DMS114 treated with DMSO at 0.1 percent for 48 hours (cell line): ENCODE results near the gene MAFF.
"Not testable (repeated sequence)": the region's sequence is repeated elsewhere in the genome, so short reads cannot be mapped to it uniquely, and the experiment has no call there.

Experiments
- DNase-seq: peaks from one replicate; lab custom pipeline; 2025; ENCODE audit not compliant: unreplicated experiment; lab: John Stamatoyannopoulos, UW

Gene MAFF

DNA sequence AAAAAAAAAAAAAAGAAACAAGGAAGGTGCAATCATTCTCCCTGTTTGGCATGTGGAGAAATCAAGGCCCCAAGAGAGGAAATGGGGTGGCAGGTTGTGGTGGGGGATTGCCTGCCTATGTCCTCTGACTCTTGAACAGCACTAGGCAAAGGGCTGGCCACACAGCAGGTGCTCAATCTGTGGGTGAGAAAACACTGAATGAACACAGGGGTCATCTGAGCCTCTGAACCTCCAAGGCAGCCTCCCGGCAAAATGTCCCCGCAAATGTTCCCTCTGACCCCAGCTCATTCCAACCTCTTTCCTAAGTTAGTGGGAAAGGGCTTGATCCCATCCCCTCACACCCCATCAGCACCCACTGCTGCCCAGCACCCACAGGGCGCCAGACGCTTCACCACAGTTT lies 24.8 kb upstream of the MAFF start:
- DNase-seq: no peak

DNA sequence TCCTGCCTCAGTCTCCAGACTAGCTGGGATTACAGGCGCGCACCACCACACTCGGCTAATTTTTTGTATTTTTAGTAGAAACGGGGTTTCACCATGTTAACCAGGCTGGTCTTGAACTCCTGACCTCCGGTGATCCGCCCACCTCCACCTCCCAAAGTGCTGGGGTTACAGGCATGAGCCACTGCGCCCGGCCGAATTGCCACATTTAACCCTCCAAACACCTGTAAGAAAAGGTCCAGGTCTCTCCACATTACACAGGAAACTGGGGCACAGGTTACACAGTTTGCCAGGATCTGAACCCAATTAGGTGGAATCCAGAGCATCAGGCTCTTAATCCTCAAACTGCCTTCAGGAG lies 24.2 kb upstream of the MAFF start:
- not testable (repeated sequence) for DNase-seq

DNA sequence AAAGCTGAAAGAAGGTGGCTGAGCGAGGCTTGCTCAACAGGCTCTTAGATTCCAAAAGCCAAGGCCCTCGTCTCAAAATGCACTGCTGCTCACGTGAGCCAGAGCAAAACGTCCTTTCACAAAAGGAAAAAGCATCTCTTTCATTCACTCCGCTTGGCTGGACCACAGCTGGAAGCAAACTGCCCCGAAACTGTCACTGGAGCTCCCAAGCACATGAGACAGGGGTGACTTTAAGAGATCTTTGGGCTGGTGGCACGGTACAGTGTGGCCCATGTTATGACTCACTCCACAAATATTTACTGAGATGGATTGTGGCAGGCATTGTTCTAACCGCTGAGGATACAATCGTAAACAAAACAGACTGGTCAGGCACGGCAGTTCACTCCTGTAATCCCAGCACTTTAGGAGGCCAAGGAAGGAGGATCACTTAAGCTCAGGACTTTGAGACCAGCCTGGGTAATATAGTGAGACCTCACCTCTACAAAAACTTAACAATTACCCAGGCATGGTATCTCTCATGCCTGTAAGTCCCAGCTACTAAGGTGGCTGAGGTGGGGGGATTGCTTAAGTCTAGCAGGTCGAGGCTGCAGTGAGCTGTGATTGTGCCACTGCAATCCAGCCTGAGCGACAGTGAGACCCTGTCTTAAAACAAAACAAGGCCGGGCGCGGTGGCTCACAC lies 23.7 kb upstream of the MAFF start:
- no peak for DNase-seq

DNA sequence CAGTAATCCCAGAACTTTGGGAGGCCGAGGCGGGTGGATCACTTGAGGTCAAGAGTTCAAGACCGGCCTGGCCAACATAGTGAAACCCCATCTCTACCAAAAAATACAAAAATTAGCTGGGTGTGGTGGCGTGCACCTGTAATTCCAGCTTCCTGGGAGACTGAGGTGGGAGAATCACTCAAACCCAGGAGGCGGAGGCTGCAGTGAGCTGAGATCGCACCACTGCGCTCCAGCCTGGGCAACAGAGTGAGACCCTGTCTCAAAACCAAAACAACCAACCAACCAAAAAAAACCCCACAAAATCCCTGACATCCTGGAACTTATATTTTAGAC lies 23.2 kb upstream of the MAFF start:
- not testable (repeated sequence) for DNase-seq

DNA sequence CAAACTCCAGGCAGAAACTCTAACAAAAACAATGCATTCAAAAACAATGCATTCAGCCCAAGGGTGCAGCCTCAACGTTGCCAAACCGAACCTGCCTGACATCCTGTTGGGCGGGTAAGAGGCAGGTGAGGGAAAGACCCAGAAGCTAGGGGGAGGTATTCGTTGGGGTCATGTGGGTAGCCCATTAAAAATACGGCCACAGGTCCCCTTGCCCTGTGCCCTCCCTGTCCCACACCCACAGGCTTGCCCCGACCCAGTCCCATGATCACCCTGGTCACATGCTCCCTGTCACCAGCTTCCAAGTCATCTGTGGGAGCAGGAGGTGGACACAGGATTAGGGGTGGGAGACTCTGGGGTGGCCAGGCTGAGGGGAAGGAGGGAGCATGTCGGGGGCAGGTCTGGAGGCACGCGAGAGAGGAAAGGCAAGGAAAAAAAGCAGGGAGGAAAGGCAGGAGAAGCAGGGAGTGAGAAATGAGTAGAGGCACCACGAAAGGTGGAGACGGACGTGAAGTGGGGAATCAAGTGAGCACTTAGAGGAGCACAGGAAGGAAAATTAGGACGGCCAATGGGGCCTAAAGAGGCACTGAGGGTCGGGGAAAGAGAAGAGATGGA lies 20.8 kb upstream of the MAFF start:
- DNase-seq: no peak

DNA sequence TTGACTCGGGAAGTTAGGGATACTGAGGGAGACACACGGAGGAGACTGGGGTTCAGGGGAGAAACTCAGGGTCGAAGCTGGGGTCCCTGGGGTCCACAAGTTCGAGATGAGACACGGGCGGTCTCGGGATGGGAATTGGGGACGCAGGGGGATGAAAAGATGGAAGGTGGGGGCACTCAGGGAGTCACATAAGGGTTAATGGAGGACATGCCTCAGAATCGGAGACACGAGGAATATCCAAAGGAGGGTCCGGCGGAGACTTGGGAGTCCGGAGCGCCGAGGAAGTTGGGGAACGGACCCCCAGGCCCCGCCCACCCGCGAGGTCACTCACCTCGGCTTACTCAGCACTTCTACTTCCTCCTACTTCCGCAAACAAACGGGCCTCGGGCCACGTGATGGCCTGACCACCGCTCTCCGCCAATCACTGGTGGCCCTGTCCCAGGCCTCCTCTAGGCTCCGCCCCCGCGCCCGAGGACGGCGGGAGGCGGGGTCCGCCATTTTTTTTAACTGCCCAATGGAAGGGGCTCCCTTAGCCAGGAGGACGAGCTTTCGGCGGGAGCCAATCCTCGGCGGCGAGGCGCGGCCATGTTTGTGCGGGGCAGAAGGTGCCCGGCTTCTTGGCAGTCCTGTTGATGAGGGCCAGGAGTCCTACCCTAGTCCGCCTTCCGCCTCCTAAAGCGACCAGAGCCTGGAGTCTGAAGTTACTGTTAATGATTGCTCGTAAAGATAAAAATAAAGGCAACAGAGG lies 20.2 kb upstream of the MAFF start, which contains the start of gene PLA2G6:
Gene PLA2G6, minus strand, starts transcription at position 378 of the 748 bp plus-strand sequence. CDS start 12,404 bp downstream, outside the sequence.
- peak; percentile 96 for DNase-seq

DNA sequence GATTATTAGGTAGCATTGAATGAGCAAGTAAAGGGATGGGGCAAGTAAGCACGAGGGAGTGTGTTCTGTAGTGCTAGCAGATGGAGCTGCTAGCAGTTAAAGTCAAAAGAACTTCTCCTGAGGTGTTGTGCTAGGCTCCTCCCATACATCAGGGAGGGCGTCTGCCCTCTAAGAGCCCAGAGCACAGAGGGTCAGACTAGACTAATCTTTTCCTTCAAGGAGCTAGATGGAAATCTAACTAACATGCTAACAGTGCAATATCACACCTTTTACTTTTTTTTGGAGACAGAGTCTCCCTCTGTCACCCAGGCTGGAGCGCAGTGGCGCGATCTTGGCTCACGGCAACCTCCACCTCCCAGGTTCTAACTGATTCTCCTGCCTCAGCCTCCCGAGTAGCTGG lies 17.0 kb upstream of the MAFF start:
- DNase-seq: no peak

DNA sequence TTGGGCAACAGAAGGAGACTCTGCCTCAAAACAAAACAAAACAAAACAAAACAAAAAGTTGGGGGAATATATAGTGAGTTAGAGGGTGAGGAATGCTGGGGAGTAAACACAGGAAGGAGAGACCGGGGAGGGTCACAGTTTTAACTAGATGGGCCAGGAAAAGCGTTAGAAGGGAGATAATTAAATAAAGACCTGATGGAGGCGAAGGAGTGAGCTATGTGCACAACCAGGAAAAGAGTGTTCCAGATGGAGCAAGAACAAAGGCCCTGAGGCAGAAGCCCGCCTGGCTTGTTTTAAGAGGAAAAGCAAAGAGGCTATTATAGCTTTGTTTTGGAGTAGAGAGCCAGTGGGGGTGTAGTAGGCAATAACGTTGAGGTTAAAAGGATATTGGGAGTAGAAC lies 15.4 kb upstream of the MAFF start:
- no peak for DNase-seq

DNA sequence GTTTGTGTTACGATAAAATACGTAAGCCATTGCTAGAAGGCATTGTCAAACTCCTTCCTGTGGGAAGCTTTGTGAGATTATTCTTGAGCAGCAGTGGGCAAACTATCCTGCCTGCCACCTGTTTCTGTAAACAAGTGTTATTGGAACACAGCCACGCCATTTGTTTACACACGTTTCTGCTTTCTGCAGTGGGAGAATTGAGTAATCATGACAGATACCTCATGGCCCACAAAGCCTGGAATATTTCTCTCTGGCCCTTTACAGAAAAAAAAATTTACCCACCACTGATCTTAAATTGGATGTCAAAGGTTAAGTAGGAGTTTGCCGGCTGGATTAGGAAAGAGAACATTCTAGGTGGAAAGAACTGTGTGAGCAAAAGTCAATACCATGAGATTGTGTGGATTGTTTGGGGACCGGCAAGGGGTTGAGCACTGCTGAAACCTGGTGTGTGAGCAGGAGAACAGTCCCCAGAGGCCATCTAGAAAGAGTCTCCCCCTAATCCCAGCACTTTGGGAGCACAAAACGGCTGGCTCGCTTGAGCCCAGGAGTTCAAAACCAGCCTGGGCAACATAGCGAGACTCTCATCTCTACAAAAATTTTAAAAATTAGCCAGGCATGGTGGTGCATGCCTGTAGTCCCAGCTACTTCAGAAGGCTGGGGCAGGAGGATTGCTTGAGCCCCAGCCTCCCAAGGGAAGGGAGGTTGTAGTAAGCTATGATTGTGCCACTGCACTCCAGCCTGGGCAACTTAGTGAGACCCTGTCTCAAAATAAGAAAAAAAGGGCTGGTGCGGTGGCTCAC lies 14.2 kb upstream of the MAFF start:
- no peak for DNase-seq

DNA sequence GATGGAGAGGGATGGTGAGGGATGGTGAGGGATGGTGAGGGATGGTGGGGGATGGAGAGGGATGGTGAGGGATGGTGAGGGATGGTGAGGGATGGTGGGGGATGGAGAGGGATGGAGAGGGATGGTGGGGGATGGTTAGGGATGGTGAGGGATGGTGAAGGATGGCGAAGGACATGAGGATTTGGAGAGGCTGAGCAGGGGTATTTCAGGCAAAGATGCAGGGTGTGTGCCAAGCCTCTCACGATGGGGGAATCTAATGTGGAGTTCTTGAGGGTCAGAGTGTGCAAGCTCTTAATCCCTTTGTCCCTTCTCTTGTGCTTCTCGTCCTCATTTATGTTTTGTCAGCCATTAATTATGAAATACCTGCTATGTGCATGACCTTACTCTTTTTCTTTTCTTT lies 12.7 kb upstream of the MAFF start:
- DNase-seq: no peak

DNA sequence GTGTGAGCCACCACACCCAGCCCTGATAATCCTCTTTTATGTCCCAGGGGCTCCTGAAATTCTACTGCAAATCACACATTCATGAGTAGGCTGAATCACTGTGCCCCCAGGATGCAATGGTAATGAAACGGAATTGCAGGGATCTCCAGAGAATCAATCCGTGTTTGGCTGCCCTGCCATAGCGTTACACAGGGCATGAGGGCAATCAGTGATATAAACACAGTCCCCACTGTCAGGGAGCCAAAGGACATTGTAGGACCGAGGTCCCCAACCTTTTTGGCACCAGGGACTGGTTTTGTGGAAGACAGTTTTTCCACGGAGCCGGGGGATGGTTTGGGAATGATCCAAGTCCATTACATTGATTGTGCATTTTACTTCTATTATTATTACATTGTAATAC lies 11.2 kb upstream of the MAFF start:
- DNase-seq: no peak

DNA sequence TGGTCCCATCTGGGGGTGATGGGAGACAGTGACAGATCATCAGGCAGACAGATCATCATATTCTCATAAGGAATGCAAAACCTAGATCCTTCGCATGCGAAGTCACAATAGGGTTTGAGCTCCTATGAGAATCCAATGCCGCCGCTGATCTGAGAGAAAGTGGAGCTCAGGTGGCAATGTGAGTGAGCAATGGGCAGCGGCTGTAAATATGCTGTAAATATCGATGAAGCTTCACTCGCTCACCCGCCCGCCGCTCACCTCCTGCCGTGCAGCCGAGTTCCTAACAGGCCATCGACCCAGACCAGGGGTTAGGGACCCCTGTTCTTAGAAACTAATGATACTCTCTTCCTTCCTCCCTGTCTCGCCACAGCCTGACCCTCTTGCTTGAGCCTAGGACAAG lies 10.7 kb upstream of the MAFF start:
- DNase-seq: no peak

DNA sequence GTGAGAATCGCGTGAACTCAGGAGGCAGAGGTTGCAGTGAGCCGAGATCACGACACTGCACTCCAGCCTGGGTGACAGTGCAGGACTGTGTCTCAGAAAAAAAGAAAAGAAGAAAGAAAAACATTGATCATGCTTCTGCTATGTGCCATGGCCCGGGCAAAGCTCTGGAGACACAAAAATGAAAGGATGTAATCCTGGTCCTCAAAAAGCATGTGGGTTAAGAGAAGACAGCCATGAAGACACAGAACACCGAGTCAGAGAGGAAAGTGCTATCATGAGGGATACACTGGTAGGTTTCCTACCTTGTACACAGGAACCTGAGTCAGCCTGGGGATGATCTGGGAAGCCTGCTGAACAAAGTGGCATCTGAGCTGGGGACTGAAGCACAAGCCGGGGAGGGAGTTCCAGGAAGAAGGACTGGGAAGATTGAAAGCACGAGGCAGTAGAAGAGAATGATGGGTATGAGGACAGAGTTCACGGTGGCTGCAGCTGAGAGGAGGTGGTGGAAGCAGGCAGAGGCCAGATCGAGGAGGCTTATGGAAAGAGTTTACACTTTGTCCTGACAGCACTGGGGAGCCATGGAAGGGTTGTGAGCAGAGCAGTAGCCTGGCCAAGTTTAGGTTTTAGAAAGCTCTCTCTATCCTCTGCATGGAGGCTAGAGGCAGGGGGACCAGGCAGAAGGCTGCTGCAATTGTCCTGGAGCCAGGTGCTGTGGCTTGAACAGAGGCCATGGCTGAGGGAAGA lies 9.9 kb upstream of the MAFF start:
- DNase-seq: no peak

DNA sequence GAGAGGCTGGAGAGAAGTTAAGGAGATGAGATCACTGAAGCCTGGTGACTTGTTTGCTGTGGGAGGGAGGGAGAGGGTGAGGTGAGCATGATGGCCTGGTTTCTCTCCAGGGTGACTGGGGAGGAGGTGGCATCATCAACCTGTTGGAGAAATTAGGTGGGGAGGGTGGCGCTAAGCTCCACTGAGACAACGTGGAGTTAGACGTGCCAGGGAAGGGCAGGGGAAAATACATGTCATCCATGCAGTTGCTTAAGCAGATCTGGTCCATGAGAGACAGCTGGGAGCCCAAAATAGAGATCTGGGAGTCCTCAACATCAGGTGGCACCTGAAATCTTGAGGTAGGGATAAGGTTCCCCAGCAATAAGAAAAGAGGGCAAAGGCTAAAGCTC lies 9.3 kb upstream of the MAFF start:
- DNase-seq: no peak

DNA sequence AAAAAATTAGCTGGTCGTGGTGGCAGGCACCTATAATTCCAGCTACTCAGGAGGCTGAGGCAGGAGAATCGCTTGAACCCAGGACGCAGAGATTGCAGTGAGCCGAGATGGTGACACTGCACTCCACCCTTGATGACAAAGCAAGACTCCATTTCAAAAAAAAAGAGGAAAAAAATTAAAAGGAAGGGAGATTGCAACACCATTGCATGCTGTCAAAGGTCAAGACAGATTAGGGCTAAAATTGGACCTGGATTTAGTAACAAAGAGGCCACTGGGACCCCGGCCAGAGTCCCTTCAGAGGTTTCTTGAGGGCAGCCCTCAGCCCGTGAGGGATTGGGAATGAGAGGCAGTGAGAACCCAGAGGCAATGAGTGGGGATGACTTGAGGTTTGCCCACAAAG lies 8.2 kb upstream of the MAFF start:
- no peak for DNase-seq

DNA sequence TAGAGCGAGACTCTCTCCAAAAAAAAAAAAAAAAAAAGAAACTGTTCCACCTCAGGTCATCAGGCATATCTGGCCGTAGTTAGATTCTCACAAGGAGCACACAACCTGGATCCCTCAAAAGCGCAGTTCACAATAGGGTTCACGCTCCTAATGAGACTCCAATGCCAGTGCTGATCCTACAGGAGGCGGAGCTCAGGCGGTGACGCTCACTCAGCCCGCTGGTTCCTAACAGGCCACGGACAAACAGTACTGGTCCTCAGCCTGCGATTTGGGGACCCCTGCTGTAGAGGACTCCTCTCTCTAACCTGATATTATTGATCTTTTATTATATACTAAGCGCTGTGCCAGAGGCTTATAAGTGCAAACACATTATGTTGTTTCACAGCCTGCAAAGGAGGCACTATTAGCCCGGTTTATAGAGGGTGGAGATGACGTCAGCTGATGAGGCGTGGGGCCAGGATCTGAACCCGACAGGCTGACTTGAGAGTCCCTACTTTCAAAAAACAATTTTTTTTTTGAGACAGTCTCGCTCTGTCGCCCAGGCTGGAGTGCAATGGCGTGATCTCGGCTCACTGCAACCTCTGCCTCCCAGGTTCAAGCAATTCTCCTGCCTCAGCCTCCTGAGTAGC lies 4.9 kb upstream of the MAFF start:
- no peak for DNase-seq

DNA sequence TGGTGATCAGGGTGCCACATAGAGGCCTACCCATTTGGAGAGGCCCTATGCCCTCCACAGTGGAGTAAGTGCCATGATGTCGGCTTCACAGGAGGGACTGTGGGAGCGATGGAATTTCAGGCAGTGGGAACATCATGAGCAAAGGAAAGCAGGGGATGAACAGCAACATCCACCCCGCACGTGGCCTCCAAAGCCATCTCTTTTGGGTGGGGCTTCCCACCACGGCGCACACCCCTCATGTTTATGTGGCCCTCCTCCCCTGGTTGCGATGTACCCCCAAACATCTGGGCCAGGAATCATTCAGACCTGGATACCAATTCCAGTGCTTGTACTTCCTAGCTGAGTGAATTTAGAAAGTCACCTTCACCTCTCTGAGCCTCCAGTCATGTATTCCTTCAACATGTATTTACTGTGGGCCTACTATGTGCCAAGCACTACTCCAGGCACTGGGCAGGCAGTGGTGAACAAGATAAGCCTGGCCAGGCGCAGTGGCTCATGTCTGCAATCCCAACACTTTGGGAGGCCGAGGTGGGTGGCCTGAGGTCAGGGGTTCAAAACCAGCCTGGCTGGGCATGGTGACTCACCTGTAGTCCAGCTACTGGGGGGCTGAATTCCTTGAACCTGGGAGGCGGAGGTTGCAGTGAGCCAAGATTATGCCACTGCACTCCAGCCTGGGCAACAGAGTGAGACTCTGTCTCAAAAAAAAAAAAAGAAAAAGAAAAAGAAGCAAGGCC lies 1.8 kb upstream of the MAFF start:
- DNase-seq: no peak

DNA sequence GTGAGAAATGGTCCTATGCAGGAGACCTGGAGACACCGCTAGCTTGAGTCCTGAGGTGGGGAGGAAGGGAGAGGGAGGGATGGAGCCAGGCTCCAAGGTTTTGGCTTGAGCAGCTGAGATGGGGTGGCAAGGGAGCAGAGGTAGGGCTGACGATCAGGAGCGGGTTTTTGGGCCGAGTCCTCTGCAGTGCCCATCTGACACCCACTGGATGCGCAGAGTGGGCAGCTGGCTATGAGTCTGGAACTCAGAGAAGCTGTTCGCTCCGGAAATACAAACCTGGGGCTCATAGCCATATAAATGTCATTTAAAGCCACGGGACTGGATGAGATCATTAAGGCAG lies 453 bp upstream of the MAFF start:
- DNase-seq: no peak

DNA sequence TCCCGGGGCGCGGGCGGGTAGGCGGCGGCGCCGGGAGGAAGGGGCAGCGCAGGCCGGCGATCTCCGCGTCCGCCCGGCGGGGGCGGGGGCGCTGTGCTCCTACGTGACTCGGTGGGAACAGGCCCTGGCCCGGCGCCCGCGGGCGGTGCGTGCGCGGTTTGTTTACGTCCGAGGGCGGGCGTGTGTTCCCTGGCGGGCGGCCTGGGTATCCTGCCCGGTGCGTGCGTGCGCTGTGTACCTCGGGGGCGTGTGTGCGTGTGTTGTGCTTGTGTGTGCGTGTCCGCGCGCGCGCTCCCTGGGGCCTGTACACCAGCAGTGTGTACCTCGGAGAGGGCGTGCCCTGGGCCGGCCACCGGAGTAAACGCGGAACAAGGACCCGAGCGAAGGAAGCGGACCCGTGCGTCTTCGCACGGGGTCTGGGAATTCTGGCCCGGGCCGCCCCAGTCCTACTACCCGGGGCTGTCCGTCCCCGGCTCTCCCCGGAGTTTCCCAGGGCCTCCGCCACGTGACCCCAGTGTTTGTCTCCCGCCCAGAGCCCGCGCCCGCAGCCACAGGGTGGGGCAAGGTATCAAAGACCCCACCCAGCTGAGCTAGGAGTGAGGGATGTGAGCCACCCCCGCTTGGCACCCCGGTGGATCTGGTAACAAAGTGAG lies 769 bp downstream of the MAFF start:
- DNase-seq: peak; percentile 33
